Measurements from ENCODE around the gene AP1S2.

Gene AP1S2

GRCh38 chrX:15856222-15856587, 1.6 kb upstream of the AP1S2 start:
- H3K4me3 ChIP-seq (ENCODE audit: low read depth, low read length), result no peak overlapping the region
- TF ChIP-seq, protein P1, sequence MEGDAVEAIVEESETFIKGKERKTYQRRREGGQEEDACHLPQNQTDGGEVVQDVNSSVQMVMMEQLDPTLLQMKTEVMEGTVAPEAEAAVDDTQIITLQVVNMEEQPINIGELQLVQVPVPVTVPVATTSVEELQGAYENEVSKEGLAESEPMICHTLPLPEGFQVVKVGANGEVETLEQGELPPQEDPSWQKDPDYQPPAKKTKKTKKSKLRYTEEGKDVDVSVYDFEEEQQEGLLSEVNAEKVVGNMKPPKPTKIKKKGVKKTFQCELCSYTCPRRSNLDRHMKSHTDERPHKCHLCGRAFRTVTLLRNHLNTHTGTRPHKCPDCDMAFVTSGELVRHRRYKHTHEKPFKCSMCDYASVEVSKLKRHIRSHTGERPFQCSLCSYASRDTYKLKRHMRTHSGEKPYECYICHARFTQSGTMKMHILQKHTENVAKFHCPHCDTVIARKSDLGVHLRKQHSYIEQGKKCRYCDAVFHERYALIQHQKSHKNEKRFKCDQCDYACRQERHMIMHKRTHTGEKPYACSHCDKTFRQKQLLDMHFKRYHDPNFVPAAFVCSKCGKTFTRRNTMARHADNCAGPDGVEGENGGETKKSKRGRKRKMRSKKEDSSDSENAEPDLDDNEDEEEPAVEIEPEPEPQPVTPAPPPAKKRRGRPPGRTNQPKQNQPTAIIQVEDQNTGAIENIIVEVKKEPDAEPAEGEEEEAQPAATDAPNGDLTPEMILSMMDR (conservative IDR thresholded peaks at IDR 0.05; ENCODE audit: low read depth, low read length), result no peak
- DNase-seq (ENCODE audit: low read depth), result no peak

- peak overlapping the region; percentile 67 for H3K4me3 ChIP-seq (ENCODE audit: low read depth, low read length)
- TF ChIP-seq, protein P1 (conservative IDR thresholded peaks at IDR 0.05; ENCODE audit: low read depth, low read length), result no peak
- no peak for DNase-seq (ENCODE audit: low read depth)
Observed at GRCh38 chrX:15855568-15856221, 1.1 kb upstream of the AP1S2 start.

GRCh38 chrX:15854080-15854655, 445 bp downstream of the AP1S2 start:
- no peak for DNase-seq (ENCODE audit: low read depth)
- TF ChIP-seq, protein P1 (conservative IDR thresholded peaks at IDR 0.05; ENCODE audit: low read depth, low read length), result no peak
- peak overlapping the region; percentile 67 for H3K4me3 ChIP-seq (ENCODE audit: low read depth, low read length)

GRCh38 chrX:15853586-15854079, 980 bp downstream of the AP1S2 start:
- DNase-seq (ENCODE audit: low read depth), result no peak
- TF ChIP-seq, protein P1 (conservative IDR thresholded peaks at IDR 0.05; ENCODE audit: low read depth, low read length), result no peak

GRCh38 chrX:15849555-15849954, 5.1 kb downstream of the AP1S2 start:
- TF ChIP-seq, protein P1 (conservative IDR thresholded peaks at IDR 0.05; ENCODE audit: low read depth, low read length), result peak; percentile 43
- peak; percentile 27 for DNase-seq (ENCODE audit: low read depth)

More at GRCh38 chrX:15853586-15854079, 980 bp downstream of the AP1S2 start:
- peak overlapping the region; percentile 67 for H3K4me3 ChIP-seq (ENCODE audit: low read depth, low read length)

GRCh38 chrX:15848576-15848975, 6.0 kb downstream of the AP1S2 start:
- peak; percentile 9 for DNase-seq (ENCODE audit: low read depth)
- H3K4me3 ChIP-seq (ENCODE audit: low read depth, low read length), result no peak overlapping the region
- TF ChIP-seq, protein P1 (conservative IDR thresholded peaks at IDR 0.05; ENCODE audit: low read depth, low read length), result no peak

More at GRCh38 chrX:15849555-15849954, 5.1 kb downstream of the AP1S2 start:
- no peak overlapping the region for H3K4me3 ChIP-seq (ENCODE audit: low read depth, low read length)

GRCh38 chrX:15843960-15844359, 10.7 kb downstream of the AP1S2 start:
- no peak for DNase-seq (ENCODE audit: low read depth)
- TF ChIP-seq, protein P1 (conservative IDR thresholded peaks at IDR 0.05; ENCODE audit: low read depth, low read length), result no peak
- no peak overlapping the region for H3K4me3 ChIP-seq (ENCODE audit: low read depth, low read length)

Data from choroid plexus epithelial cell (primary cell).